ENCODE data around the gene ERCC6L2.
A peak's percentile ranks its signal among the peaks of the same experiment; 100 is the strongest.

The ERCC6L2 gene, protein sequence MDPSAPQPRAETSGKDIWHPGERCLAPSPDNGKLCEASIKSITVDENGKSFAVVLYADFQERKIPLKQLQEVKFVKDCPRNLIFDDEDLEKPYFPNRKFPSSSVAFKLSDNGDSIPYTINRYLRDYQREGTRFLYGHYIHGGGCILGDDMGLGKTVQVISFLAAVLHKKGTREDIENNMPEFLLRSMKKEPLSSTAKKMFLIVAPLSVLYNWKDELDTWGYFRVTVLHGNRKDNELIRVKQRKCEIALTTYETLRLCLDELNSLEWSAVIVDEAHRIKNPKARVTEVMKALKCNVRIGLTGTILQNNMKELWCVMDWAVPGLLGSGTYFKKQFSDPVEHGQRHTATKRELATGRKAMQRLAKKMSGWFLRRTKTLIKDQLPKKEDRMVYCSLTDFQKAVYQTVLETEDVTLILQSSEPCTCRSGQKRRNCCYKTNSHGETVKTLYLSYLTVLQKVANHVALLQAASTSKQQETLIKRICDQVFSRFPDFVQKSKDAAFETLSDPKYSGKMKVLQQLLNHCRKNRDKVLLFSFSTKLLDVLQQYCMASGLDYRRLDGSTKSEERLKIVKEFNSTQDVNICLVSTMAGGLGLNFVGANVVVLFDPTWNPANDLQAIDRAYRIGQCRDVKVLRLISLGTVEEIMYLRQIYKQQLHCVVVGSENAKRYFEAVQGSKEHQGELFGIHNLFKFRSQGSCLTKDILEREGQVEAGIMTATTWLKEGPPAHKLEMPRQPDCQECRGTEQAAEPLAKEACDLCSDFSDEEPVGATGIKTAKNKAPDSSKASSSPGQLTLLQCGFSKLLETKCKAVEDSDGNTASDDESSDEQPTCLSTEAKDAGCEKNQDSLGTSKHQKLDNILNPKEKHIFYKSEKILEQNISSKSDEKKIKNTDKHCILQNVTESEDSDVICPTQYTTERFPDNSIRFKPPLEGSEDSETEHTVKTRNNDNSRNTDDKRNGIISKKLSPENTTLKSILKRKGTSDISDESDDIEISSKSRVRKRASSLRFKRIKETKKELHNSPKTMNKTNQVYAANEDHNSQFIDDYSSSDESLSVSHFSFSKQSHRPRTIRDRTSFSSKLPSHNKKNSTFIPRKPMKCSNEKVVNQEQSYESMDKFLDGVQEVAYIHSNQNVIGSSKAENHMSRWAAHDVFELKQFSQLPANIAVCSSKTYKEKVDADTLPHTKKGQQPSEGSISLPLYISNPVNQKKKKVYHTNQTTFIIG (N-terminal part only)

DNA sequence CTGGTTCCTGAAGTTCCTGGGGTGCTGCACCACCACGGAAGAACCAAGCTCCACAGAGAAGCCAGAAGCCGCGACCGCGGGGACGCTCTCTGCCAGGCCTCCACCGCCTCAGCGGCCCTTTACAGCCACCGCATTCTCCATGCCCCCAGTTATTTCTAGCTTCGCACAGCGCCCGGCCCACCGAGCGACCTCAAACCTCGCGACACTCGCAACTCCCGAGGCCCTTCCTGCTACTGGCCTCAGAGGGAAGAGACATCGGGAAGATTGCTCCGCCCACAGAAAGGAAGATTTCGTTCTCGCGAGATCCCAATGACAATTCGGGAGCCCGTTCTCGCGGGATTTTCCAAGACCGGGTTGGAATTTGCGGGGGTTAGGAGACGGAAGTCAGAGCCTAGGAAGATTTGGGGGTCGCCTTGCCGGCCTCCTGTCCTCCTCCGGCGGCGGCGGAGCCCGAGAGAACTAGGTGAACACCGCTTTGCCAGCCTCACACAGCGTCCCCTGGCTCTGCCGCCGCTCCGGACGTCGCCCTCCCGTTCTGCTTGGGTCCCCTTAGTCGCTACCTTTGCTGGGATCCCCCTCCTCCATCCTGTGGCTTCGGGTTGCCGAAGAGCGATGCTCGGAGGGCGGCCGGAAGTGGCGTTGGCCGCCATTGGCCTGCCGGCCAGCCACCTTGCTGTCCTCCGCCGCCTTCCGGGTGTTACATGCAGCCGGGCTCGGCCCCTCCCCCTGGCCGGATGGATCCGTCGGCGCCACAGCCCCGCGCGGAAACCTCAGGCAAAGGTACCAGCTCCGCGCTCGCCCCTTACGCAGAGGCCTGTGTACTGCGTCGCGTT is at the start of gene ERCC6L2:
TSS of gene ERCC6L2 (plus strand) at position 387 of the 833 bp plus-strand sequence. CDS start at position 735, 348 bp downstream.
- peak; percentile 97 for DNase-seq

DNA sequence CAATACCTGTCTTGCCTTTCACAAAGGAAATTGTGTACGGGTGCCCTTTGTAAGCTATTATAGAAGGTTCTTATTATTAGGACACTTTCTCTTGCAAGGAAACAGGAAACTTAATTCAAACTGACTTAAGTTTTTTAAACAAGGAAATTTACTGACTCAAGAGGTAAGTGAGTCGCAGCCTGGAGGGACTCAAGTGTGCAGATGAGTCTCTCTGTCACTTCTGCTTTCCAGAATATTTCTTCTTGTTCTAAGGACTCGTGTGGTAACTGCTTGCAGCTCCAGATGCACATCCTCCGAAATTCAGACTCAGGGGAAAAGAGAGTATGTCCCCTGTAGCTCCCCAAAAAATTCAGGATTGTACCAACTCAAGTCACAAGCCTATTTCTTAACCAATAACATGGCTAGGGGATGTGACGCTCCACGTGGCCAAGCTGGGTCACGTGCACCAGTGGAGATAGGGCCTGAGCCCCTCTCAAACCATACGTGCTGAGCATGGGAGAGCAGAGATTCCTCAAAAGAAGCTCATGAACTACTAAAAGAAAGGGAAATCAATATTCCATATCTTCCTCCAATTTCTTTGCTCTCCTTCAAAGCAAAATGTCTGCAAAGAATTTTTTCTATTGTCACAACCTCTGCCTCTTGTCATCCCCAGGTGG is 49.2 kb upstream of the ERCC6L2 start:
- DNase-seq = no peak

DNA sequence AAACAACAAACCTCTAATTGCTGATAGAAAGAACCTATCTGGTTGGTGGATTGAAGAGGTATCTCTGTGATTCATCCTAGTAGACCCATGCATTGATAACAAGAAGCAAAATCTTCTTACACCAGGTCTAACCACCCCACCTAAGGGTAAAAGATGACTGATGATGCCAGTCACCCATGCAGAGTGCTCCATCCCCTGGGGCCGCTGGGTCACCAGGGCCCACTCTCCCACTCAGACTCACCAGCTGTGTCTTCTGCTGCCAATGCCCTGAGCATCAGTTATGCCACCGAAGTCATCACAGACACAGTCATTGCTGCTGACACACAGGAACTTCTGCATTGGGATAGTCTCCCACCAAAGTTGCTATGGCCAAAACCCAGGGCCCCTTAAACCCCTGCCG is 44.7 kb upstream of the ERCC6L2 start:
- no peak for DNase-seq

DNA sequence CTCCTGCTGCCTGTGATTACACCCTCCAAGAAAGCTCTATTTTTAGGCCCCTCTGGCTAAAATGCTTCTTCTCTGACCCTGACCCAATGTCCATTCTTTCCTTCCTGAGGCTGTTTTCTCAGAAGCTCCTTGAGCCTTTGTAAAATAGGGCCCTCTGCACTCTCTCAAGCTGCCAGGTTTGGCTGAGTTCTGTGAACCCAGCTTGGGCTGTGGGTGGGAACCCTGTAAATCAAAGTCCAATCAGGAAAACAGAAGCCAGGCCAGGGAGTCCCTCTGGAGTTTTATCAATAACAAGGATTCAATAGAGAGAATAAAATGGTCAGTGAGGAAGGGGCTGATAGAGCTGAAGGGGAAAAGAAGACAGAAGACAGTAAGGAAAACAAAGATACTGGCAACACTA is 43.7 kb upstream of the ERCC6L2 start:
- DNase-seq = no peak

DNA sequence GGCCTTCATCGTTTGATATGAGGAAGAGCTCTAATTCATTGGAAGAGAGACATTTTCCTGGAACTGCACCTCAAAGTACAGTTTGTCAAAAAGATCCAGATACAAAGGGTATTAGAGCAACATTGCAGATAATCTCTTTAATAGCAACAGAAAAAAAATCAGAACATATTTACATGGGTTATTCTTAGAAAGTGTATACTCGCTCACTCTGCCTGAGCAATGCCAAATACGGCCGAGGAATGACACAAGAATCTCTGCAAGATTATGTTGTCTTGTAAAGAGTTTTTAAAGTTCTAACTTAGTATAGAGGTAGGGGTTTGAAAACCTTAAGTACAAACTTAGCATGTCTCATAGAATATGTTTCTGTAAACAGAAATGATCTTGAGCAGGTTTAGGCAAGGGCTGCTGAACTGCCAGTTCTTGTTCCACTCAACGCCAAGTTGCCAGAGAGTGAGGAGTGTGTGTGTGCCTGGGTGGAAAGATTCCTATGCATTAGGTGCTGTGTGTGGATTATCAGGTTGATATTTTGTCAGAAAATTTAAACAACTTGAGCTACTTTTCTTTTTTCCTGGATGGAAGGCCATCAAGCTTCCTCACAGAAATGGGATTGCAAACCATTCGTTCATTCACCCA is 41.8 kb upstream of the ERCC6L2 start:
- DNase-seq = no peak

DNA sequence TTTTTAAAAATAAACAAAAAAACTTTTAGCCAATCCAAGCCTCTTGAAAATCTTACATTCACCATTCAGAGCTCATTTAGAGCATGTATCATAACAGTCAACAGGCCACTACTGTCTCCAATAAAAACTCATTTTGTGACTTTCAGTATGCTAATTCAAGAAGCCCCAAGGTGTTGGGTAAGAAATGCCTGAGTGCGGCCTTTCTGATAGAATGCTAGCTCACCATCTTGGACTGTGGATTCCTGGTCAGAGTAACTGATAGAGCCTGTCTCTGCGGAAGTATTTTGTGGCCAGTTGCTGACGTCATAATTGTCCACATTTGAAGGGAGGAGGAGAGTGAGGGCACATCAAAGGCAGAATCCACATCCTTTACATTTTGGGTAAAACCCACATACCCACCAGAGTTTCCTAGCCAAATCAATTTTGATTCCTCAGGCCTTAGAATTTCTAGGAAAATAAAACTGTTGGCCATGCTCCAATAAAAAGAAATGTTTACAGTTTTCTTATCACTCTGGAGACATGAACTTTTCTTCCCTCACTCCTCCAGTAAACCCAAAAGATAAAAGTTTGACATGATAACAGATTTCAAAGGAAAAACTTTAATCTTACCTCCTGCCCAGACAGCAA is 41.1 kb upstream of the ERCC6L2 start:
- no peak for DNase-seq

DNA sequence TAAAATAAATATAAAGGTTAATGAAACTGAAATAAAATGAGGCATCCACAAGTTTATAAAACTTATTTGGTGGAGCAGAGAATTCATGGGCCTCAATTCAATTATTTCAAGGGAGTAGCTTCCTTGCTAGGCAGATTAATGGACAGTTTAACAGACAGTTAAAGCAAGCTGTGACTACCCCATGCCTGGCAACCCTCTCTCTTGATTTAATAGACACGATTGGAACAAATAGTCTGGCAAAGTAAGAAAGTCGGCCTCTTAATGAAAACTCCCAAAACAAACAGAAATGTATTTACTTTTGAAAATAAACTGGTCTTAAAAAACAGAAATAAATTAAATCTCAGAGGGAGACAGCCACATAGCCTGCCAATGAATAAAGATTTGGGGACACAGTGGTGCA is 40.1 kb upstream of the ERCC6L2 start:
- no peak for DNase-seq

DNA sequence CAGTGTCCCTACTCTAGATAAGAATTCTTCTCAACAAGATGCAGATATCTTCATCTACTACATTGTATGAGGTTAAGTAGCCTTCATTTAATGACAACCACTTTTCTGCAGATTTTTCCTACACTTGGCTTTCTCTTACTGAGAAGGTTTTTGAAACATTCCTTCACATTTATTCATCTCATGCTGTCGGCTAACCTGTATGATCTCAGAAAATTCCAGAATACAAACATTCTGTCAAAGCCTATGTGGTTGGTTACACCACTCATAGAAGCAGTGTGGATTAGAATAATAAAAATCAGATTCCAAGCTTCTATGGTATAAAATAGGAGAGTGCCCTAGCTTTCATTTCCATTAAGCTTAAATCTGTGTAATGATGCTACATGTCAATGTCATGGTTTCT is 39.4 kb upstream of the ERCC6L2 start:
- DNase-seq = no peak

DNA sequence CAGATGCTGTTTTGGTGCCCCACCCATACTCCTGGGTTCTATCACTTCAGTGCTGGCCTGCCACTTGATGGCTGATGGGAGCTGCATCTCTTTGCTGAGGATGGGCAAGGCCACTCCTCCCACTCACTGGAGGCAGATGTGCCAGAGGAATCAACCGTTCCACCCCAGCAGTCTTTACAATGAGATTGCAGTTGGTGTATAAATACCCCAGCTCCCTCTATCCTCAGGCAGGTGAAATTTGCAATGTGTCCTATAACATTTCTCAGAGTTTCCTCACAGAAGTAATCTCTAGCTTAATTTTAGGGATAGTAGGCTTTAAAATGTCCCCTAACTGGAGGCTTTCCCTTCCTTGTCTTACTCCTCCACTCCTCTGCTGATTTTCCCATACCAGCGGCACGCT is 36.5 kb upstream of the ERCC6L2 start:
- DNase-seq = no peak

DNA sequence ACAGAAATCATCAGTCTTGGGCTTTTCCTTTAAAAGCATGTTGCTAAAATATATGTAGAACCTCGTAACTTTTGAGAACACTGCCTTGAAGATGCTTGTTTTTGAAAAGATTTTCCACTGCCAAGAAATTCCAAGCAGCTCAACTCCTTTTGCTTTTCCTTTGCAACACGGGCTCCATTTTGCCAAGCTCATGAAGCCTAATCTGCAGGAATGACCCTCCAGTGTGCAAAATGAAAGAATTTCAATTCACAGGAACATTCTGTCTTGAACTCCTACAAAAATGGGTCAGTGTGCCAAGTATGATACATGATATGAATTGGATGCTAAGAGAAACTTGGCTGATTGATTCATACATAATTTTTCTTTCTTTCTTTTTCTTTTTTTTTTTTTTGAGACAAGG is 35.4 kb upstream of the ERCC6L2 start:
- DNase-seq = no peak

DNA sequence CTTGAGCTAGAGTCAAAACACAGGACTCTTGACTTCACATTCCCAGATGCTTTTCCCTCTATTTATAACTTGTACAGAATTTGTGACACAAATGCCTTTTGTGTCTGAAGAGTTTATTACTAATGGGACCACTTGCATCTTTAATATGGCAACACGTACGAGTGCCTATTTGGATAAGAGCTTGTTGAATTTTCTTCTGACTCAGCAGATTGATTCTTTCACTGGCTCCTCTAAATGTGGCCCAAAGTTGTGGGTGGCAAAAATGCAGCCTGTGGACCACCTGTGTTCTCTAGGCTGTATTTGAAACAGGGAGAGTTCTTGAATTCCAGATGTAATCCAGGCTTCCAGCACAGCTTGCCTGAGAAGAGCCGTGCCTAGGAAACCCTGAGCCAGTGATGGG is 34.1 kb upstream of the ERCC6L2 start:
- no peak for DNase-seq

DNA sequence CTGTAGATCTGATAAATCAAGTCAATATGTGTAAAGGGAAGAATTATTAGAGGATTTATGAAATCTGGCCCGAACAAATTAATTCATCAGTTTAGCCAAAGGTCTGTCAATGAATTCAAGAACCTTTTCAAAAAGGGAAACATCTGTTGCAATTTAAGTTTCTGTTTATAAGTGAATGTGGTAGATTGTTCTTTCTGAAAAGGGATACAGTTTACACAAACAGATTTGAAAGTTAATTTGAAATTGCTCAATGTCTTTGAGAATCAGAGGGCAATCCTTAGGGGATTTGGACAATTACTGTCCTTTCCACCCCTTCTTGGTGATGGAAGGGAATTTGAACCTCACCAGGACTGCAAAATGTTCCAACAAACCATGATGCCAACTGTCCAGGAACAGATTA is 29.7 kb upstream of the ERCC6L2 start:
- DNase-seq = no peak

DNA sequence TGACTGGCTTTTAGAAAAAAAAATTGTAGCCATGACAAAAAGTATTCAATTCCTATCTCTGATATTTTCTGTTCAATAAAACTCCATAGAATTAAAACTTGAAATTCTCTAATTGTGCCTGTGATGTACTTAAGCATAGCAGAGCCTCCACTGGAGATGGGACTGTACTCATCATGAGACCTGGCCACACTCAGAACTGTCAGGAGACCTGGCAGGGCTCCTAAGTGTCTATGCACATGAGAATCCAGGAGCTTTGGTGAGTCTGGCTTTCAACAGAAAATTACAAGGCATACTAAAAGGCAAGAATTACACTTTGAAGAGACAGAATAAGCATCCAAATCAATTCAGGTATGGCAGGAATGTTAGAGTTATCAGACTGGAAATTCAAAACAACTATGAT is 26.7 kb upstream of the ERCC6L2 start:
- no peak for DNase-seq

DNA sequence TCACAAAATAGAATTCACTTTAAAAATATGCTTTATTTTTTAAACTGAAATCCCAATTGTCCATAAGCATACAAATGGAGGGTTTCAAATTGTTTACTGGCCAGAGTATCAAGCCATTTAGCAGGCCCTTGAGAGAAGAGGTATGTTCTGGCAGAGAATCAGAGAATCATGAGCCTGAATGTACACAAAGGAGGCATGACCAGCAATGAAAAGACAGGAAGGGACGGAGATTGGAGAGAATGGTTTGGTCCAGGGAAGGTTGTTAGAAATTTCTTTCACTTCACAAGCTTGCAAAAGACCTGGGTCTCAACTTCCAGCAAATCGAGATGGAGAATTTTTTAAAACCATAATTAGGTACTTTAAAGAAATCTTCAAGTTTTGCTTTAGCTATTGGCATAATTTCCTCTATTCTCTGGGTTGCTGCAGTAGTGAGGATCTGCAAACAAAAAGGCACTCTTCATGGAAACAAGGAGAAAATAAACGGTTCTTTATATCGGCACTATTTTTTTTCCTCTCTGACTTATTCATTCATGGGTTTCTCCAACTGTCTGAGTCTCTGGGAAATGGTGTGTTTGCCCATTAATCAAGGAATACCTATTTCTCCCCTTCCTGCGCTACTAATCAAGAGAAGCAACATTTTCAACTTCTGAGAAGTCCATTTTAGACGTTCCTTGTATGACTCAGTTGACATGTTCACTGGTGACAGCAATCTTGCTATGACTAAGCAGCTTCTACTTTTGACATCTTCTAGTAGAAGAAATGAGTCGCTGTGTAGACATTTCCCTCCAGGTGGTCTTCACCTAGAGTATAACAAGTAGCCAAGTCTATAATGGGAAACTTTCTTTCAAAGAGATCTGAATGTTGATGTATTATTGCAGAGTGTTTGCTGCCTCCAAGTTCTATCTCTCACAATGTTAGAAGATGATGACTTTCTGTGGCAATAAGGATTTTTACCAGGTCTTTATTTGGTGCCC is 23.1 kb upstream of the ERCC6L2 start:
- DNase-seq = no peak

DNA sequence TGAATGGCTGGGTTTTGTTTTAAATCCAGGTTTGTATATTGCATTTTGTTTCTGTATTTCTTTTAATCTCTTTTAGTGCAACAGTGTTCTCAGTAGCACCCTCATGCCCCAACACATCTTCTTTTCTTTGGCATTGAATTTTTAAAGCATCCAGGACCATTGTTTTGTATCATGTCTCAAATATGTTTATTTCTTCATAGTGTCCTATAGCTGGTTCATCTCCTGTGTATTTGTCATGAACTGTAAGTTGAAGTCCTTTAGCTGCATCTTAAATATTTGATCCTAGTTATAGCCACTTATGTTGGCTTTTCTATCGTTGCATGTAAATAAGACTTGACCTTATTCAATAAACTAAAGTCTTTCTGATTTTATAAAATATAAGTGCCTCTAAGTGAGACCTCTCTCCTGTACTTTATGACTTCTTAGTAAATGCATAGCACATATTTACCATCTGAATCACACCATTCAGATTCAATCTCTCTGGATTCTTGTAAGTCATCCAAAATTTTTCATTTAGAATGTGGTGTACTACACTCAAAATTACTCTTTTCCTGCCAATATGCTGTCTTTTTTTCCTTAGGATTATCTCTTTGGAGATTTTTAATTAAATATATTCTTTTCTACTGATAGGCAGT is 21.0 kb upstream of the ERCC6L2 start:
- no peak for DNase-seq

DNA sequence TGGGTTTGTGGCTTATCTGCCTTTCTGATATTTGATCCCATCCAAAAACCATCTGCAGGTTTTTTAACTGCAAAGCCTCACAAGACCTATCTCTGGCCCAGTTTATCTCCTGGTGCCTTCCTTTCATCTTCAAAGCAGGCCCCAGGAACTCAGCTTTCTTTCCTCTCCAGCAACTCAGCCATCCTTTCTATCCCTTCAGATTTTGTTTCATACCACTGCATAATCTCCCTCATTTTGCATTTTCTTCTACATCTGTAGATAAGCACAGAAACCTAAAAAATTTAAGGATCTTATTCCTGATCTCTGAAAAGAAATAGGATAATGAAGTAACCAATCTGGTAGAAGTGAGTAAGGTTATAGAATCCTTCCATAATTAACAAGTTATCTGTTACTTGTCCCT is 19.5 kb upstream of the ERCC6L2 start:
- DNase-seq = no peak

DNA sequence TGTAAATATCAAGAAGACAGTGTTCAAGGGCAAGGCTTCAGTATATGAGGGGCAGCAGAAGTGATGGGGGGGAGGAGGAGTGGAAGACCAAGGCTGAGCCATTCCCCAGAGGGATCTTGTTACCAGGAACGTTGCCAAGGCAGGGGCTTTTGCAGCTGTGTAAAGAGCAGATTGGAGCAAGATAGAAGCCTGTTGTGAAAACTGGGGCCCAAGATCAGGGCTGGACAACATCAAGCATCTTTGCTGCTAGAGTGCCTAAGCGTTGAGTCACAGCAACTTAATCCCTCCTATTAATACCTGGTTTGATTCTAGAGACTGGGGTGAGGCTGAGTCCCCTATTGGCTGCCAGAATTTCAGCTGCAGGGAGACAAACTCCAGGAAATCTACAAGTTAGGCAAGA is 18.4 kb upstream of the ERCC6L2 start:
- DNase-seq = no peak

DNA sequence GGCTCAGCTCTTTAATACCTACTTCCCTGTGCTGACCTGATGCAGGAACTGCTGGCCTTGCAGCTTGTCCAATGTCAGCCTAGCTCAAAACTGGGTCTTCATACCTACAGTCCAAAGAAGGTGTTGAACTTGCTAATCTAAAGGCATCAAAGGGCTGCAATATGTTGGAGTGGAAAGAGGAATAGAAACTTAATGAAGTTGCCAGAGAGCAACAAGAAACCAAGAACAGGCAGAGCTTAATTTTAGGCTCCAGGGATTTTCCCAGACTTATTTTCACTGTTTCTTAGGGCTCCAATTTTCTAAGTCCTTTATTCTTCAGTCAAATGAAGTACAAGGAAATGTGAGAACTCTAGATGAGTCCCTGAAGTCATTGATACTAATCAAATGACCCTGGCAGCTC is 17.6 kb upstream of the ERCC6L2 start:
- DNase-seq = no peak

DNA sequence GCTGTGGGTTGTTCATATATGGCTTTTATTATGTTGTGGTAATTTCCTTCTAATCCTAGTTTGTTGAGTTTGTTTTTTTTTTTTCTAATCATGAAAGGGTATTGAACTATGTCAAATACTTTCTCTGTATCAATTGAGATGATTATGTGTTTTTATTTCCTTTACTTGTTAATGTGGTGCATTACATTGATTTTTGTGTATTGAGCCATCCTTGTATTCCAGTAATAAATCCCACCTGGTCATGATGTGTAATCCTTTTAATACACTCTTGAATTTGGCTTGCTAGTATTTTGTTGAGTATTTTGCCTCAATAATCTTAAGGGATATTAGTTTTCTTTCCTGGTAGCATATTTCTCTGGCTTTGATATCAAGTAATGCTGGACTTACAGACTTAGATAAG is 13.1 kb upstream of the ERCC6L2 start:
- DNase-seq = no peak
